ENCODE data around the gene MSH5. TPM values are rescaled to one million over a fixed set of nuclear protein-coding genes. Genes with fewer than 3 reads are reported as not detected.

MSH5 gene
- total RNA-seq, 1 experiment from 2014 or later, result 90.4 TPM

GRCh38 chr6:31730631-31731086 lies 9.1 kb upstream of the MSH5 start:
- Histone ChIP-seq H3K9me3 (ENCODE audit: control insufficient read depth in 1 of 2, insufficient read depth in 1 of 2, low read depth in 1 of 2, low read length in 2 of 2) (no peaks in the 10 kb centered on the region), H3K27ac (ENCODE audit: low read depth, low read length) (peak overlapping the region; percentile 90), H2AFZ (ENCODE audit: low read depth, low read length, poor library complexity, severe bottlenecking) (no peak overlapping the region), H3K79me2 (ENCODE audit: insufficient read depth, low read length) (peaks cover 35% of the 10 kb centered on the region), H3K36me3 (ENCODE audit: control insufficient read depth in 1 of 2, insufficient read depth in 2 of 2, low read length in 2 of 2) (peaks cover 28 to 31% of the 10 kb centered on the region in 2 experiments), H3K4me1 (ENCODE audit: control insufficient read depth in 1 of 2, insufficient read depth in 2 of 2, low read length in 2 of 2) (peaks cover 12 to 39% of the 10 kb centered on the region in 2 experiments), H3K9ac (ENCODE audit: low read length) (peak overlapping the region; percentile 72; the same call in 1 of the 2 replicates), H3K27me3 (ENCODE audit: insufficient read depth, low read length) (no peaks in the 10 kb centered on the region), H3K4me2 (ENCODE audit: low read length) (peak overlapping the region; percentile 98), H3K4me3 (replicated peaks in 1 of 2; ENCODE audit: low read depth in 1 of 2, low read length in 2 of 2) (peak overlapping the region in 1 of 2 experiments; percentile 70; a peak in 2 of 4 replicates), H3K9me2 (ENCODE audit: insufficient read depth) (no peaks in the 10 kb centered on the region), H4K20me1 (ENCODE audit: insufficient read depth) (no peaks in the 10 kb centered on the region; the same call in 1 of the 2 replicates)
- ATAC-seq, result no peak
- intact Hi-C loops (cut with micrococcal nuclease), result loop anchor here (2.0 kb wide), 1 partner anchor 50 kb away; the partner anchor contains the start of gene LY6G5C
- no peak for TF ChIP-seq TCF7L2 (IDR thresholded peaks at IDR 0.05; ENCODE audit: borderline replicate concordance, extremely low read depth, insufficient read depth, insufficient read length)
- no peak for TF ChIP-seq EZH2phosphoT487 (IDR thresholded peaks at IDR 0.05; ENCODE audit: borderline replicate concordance)
- TF ChIP-seq POLR2A (IDR thresholded peaks at IDR 0.05; ENCODE audit: borderline replicate concordance, extremely low read depth, insufficient read depth, insufficient read length), result no peak
- TF ChIP-seq CBX3 (IDR thresholded peaks at IDR 0.05; ENCODE audit: low read depth), result no peak
- no peak for TF ChIP-seq ZBTB33 (IDR thresholded peaks at IDR 0.05; ENCODE audit: extremely low read depth, insufficient replicate concordance, low read length)
- no peak for DNase-seq (ENCODE audit: low read depth, low spot score)
- CTCF ChIA-PET, result interaction anchor here (0.6 to 2.3 kb wide), 4 partner anchors 8 to 41 kb away, joined by 3 to 13 read pairs (median 8); no protein-coding TSS in a partner anchor
- RAD21 ChIA-PET (ENCODE audit: low non-redundant PET in 1 of 2, low total read pairs in 2 of 2, uncharacterized antibody in 2 of 2, unreplicated experiment in 2 of 2), result no interaction called here
- BruUV-seq (replicated peaks), result no TSS peak
- POLR2A ChIA-PET, result interaction anchor here (1.4 to 2.2 kb wide), 4 partner anchors 8 to 97 kb away, joined by 5 to 12 read pairs (median 9); partner anchors contain the start of genes ABHD16A, HSPA1B and MSH5

- intact Hi-C loops (cut with micrococcal nuclease), result no loop called here
- ATAC-seq (no peak), DNase-seq (ENCODE audit: low read depth, low spot score) (no peak)
- Histone ChIP-seq H2AFZ (ENCODE audit: low read depth, low read length, poor library complexity, severe bottlenecking) (no peak overlapping the region), H3K9ac (ENCODE audit: low read length) (no peak overlapping the region), H3K9me2 (ENCODE audit: insufficient read depth) (no peaks in the 10 kb centered on the region), H3K79me2 (ENCODE audit: insufficient read depth, low read length) (peaks cover 46% of the 10 kb centered on the region), H3K4me3 (replicated peaks in 1 of 2; ENCODE audit: low read depth in 1 of 2, low read length in 2 of 2) (no peak overlapping the region), H3K36me3 (ENCODE audit: control insufficient read depth in 1 of 2, insufficient read depth in 2 of 2, low read length in 2 of 2) (peaks cover 25 to 31% of the 10 kb centered on the region in 2 experiments), H3K27me3 (ENCODE audit: insufficient read depth, low read length) (no peaks in the 10 kb centered on the region), H3K27ac (ENCODE audit: low read depth, low read length) (no peak overlapping the region; the same call in 1 of the 2 replicates), H3K4me2 (ENCODE audit: low read length) (no peak overlapping the region), H3K9me3 (ENCODE audit: control insufficient read depth in 1 of 2, insufficient read depth in 1 of 2, low read depth in 1 of 2, low read length in 2 of 2) (no peaks in the 10 kb centered on the region), H3K4me1 (ENCODE audit: control insufficient read depth in 1 of 2, insufficient read depth in 2 of 2, low read length in 2 of 2) (peaks cover 18 to 46% of the 10 kb centered on the region in 2 experiments), H4K20me1 (ENCODE audit: insufficient read depth) (no peaks in the 10 kb centered on the region; the same call in 1 of the 2 replicates)
- ChIA-PET RAD21 (ENCODE audit: low non-redundant PET in 1 of 2, low total read pairs in 2 of 2, uncharacterized antibody in 2 of 2, unreplicated experiment in 2 of 2) (no interaction called here), POLR2A (interaction anchor here (1.2 kb wide), 1 partner anchor 10 kb away, joined by 3 read pairs; the partner anchor contains the start of gene LY6G6C), CTCF (no interaction called here)
- BruUV-seq (replicated peaks), result no TSS peak
- TF ChIP-seq REST (IDR thresholded peaks at IDR 0.05; ENCODE audit: low read depth), result no peak
- TF ChIP-seq SIN3A (IDR thresholded peaks at IDR 0.05; ENCODE audit: low read depth), result no peak
- no peak for TF ChIP-seq EZH2phosphoT487 (IDR thresholded peaks at IDR 0.05; ENCODE audit: borderline replicate concordance)
- no peak for TF ChIP-seq CTCF (IDR thresholded peaks at IDR 0.05 in 2 of 3, conservative IDR thresholded peaks at IDR 0.05 in 1 of 3; ENCODE audit: borderline replicate concordance in 1 of 3, insufficient read depth in 1 of 3, low read depth in 2 of 3, low read length in 2 of 3)
- TF ChIP-seq CEBPB (IDR thresholded peaks at IDR 0.05; ENCODE audit: low read depth), result no peak
- no peak for TF ChIP-seq SP1 (IDR thresholded peaks at IDR 0.05; ENCODE audit: low read depth)
- no peak for TF ChIP-seq MAX (IDR thresholded peaks at IDR 0.05)
Measured at GRCh38 chr6:31732029-31732428, 7.8 kb upstream of the MSH5 start.

Data from HCT116 (cell line).